ENCODE data around the gene NFE2L2.

The NFE2L2 gene

DNA sequence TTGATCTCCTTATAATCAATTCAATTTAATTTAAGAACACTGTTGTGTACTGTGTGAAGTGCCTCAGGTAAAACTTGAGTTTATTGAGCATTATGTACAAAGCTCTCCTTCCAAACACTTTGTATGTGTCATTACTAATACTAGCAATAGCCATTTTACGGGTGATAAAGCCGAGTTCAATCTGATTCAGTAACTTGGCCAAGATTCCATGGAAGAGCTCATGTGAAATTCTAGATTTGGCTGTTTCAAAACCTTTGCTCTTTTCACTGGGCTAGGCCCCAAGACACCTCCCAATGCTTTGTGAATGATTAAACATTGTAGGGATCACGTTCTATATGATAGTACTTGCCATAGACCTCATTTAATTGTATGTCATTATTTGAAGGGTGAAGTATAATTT is 8.9 kb upstream of the NFE2L2 start:
- Histone ChIP-seq H3K36me3 (ENCODE audit: low read length) (no peaks in the 10 kb centered on the region), H3K4me3 (ENCODE audit: insufficient read depth, low read length, poor library complexity, severe bottlenecking) (no peak overlapping the region), H3K27ac (ENCODE audit: low read depth, low read length) (no peak overlapping the region), H3K9ac (ENCODE audit: low read length) (no peak overlapping the region), H3F3A (ENCODE audit: insufficient read depth) (no peaks in the 10 kb centered on the region), H3K9me2 (replicated peaks; ENCODE audit: insufficient read depth, low read length) (no peaks in the 10 kb centered on the region), H3K9me3 (ENCODE audit: insufficient read depth, low read length) (no peaks in the 10 kb centered on the region), H3K79me2 (ENCODE audit: insufficient read depth, low read length) (no peaks in the 10 kb centered on the region), H4K20me1 (ENCODE audit: low read depth, low read length) (no peaks in the 10 kb centered on the region), H3K27me3 (ENCODE audit: low read length) (no peaks in the 10 kb centered on the region), H2AFZ (ENCODE audit: low read depth, low read length, severe bottlenecking) (no peak overlapping the region), H3K4me2 (ENCODE audit: low read depth, low read length, poor library complexity, severe bottlenecking) (no peak overlapping the region)
- no peak for TF ChIP-seq EZH2phosphoT487 (conservative IDR thresholded peaks at IDR 0.05; ENCODE audit: low read length)
- no peak for TF ChIP-seq CTCF (IDR thresholded peaks at IDR 0.05; ENCODE audit: insufficient read depth, low read length, poor library complexity, severe bottlenecking)

DNA sequence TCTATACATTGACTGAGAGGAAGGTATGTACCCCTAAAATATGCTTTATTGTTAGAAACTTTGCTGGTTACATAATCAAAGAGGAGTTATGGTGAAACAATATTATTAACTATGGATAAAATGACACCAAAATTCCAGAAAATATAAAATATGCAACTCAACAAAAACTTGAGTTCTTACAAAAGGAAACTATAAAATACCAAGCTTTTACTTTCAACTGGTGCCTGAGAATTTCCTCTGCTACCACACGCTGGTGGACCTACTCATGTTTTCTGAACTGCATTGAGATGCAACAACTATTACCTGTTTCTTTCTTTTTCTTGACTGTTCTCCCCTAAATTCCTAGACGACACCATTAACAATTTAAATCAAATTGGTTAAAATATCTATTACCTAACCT is 8.2 kb upstream of the NFE2L2 start:
- no peaks in the 10 kb centered on the region for H3K36me3 ChIP-seq (ENCODE audit: low read length)
- no peak overlapping the region for H3K27ac ChIP-seq (ENCODE audit: low read depth, low read length)
- H3K9me2 ChIP-seq (replicated peaks; ENCODE audit: insufficient read depth, low read length): no peaks in the 10 kb centered on the region
- H3F3A ChIP-seq (ENCODE audit: insufficient read depth): no peaks in the 10 kb centered on the region
- no peak overlapping the region for H3K4me2 ChIP-seq (ENCODE audit: low read depth, low read length, poor library complexity, severe bottlenecking)
- no peak overlapping the region for H3K9ac ChIP-seq (ENCODE audit: low read length)
- no peaks in the 10 kb centered on the region for H3K79me2 ChIP-seq (ENCODE audit: insufficient read depth, low read length)
- TF ChIP-seq CTCF (IDR thresholded peaks at IDR 0.05; ENCODE audit: insufficient read depth, low read length, poor library complexity, severe bottlenecking) (no peak), EZH2phosphoT487 (conservative IDR thresholded peaks at IDR 0.05; ENCODE audit: low read length) (no peak)
- H3K4me3 ChIP-seq (ENCODE audit: insufficient read depth, low read length, poor library complexity, severe bottlenecking): no peak overlapping the region
- H2AFZ ChIP-seq (ENCODE audit: low read depth, low read length, severe bottlenecking): no peak overlapping the region
- no peaks in the 10 kb centered on the region for H4K20me1 ChIP-seq (ENCODE audit: low read depth, low read length)
- no peaks in the 10 kb centered on the region for H3K9me3 ChIP-seq (ENCODE audit: insufficient read depth, low read length)
- H3K27me3 ChIP-seq (ENCODE audit: low read length): no peaks in the 10 kb centered on the region

GRCh38 chr2:177271981-177272666 is 7.6 kb upstream of the NFE2L2 start:
- no peaks in the 10 kb centered on the region for H3K9me3 ChIP-seq (ENCODE audit: insufficient read depth, low read length)
- no peaks in the 10 kb centered on the region for H3K27me3 ChIP-seq (ENCODE audit: low read length)
- H3F3A ChIP-seq (ENCODE audit: insufficient read depth): no peaks in the 10 kb centered on the region
- H3K9me2 ChIP-seq (replicated peaks; ENCODE audit: insufficient read depth, low read length): no peaks in the 10 kb centered on the region
- no peak overlapping the region for H2AFZ ChIP-seq (ENCODE audit: low read depth, low read length, severe bottlenecking)
- H3K4me3 ChIP-seq (ENCODE audit: insufficient read depth, low read length, poor library complexity, severe bottlenecking): no peak overlapping the region
- H3K36me3 ChIP-seq (ENCODE audit: low read length): no peaks in the 10 kb centered on the region
- H3K9ac ChIP-seq (ENCODE audit: low read length): no peak overlapping the region
- no peak overlapping the region for H3K27ac ChIP-seq (ENCODE audit: low read depth, low read length)
- no peaks in the 10 kb centered on the region for H4K20me1 ChIP-seq (ENCODE audit: low read depth, low read length)
- TF ChIP-seq EZH2phosphoT487 (conservative IDR thresholded peaks at IDR 0.05; ENCODE audit: low read length) (no peak), CTCF (IDR thresholded peaks at IDR 0.05; ENCODE audit: insufficient read depth, low read length, poor library complexity, severe bottlenecking) (no peak)
- no peaks in the 10 kb centered on the region for H3K79me2 ChIP-seq (ENCODE audit: insufficient read depth, low read length)
- no peak overlapping the region for H3K4me2 ChIP-seq (ENCODE audit: low read depth, low read length, poor library complexity, severe bottlenecking)

Measured in SU-DHL-6 (cell line).